ENCODE results near the gene LRSAM1. TPM values are rescaled to one million over a fixed set of nuclear protein-coding genes. Genes with fewer than 3 reads are reported as not detected.
A peak's percentile ranks its signal among the peaks of the same experiment; 100 is the strongest.

Gene LRSAM1
- total and polyA plus RNA-seq, 9 of the 15 experiments (the other 6 are each of a cell fraction or from before 2014, with no cell fraction given) = 0.07 to 16.2 (median 4.7) TPM

DNA sequence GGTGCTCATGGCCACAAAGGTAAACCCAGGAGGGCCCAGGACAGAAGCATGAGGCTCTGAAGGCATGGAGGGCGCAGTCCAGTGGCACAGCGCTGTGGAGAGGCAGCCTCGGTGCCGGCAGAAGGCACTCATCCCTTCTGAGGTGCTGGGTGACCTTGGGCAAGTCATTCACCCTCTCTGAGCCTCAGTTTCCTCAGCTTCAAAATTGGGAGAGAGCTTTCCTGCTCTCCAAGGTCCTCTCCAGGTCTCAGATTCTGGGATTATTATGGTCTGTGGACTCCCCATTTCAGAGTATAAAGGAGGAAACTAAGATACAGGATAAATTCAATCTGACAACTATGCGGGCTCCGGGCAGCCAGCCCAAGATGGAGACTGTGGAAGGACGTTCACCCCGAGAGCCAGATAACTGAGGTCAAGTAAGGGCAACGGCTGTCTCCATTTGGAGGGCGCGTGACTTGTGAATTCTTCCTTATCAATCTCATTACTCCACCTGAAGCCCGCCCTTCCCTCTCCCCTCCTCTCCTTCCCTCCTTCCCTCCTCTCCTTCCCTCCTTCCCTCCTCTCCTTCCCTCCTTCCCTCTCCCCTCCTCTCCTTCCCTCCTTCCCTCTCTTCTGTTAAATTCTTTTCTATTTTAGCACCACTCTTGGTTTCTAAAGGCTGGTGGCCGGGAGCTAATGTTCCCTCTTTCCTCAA lies 58.1 kb downstream of the LRSAM1 start (continued):
- TF ChIP-seq ZFP91 (CRISPR knock-in tag; IDR thresholded peaks at IDR 0.05) = no peak
- no peak for TF ChIP-seq ZBTB40 (IDR thresholded peaks at IDR 0.05)
- no peak for TF ChIP-seq ZBTB40 (CRISPR knock-in tag; IDR thresholded peaks at IDR 0.05)
- TF ChIP-seq TFE3 (CRISPR knock-in tag; IDR thresholded peaks at IDR 0.05) = peak; percentile 51
- TF ChIP-seq, protein P1, sequence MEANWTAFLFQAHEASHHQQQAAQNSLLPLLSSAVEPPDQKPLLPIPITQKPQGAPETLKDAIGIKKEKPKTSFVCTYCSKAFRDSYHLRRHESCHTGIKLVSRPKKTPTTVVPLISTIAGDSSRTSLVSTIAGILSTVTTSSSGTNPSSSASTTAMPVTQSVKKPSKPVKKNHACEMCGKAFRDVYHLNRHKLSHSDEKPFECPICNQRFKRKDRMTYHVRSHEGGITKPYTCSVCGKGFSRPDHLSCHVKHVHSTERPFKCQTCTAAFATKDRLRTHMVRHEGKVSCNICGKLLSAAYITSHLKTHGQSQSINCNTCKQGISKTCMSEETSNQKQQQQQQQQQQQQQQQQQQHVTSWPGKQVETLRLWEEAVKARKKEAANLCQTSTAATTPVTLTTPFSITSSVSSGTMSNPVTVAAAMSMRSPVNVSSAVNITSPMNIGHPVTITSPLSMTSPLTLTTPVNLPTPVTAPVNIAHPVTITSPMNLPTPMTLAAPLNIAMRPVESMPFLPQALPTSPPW (CRISPR knock-in tag; IDR thresholded peaks at IDR 0.05) = peak; percentile 82
- no peak for TF ChIP-seq ZKSCAN1 (IDR thresholded peaks at IDR 0.05; ENCODE audit: low read depth, low read length)
- no peak for TF ChIP-seq ARID3A (IDR thresholded peaks at IDR 0.05; ENCODE audit: borderline replicate concordance, low read depth, low read length)
- no peak for TF ChIP-seq MCM7 (IDR thresholded peaks at IDR 0.05)
- TF ChIP-seq ZNF3 (CRISPR knock-in tag; IDR thresholded peaks at IDR 0.05) = no peak
- TF ChIP-seq BCOR (IDR thresholded peaks at IDR 0.05) = peak; percentile 92
- TF ChIP-seq SETDB1 (IDR thresholded peaks at IDR 0.05; ENCODE audit: low read length) = no peak
- no peak for TF ChIP-seq PRPF4 (IDR thresholded peaks at IDR 0.05; ENCODE audit: insufficient read depth, low read depth, low read length, poor library complexity, severe bottlenecking)

Data from K562 (cell line).